Glomerular visceral epithelial cell (primary cell): Measurements from ENCODE around the gene SRSF4.
"Not testable (repeated sequence)": the region's sequence is repeated elsewhere in the genome, so short reads cannot be mapped to it uniquely, and the experiment has no call there.

Experiments used
- DNase-seq: peaks from one replicate; pipeline ENCODE4 v3.0.0-alpha.2; 2016; ENCODE audit errors: extremely low spot score

Gene SRSF4

DNA sequence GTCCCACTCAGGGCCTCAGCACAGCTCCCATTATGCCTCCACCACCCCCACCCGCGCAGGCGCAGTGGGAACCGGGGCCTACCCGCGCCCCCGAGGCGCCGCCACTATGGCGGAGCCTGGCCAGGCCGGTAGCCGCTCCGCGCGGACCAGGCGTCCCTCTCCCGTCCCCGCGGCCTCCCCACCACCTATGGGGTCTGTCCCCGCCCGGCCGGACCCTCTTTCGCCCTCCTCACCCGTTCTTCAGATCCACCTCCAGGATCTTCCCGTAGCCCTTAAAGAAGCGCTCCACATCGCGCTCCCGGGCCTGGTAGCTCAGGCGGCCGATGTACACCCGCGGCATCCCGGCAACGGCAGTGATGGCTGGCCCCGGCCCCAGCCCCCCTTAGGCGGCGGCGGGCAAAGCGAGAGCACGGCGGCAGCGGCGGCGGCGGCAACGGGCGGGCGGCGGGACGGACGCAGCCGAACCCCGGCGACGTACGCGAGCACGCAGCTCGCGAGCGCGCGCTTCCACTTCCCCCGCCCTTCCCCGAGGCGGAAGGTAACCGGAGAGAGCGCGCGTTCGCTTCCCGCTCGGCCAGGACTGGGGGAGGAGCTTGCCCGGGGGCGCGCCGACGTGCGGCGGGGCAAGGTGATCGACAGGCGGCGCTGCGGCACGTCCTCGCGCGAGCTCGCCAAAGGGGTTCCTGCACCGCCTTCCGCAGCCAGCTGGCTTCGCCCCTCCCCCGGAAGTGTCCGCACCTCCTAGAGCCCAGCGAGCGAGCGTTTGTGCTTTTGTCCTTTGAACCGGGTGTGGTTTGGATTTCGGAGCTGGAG, at the start of gene SRSF4:
Gene SRSF4, minus strand, starts transcription at position 488 of the 813 bp plus-strand sequence. Its CDS starts 148 bp downstream, at position 340.
- DNase-seq: peak; percentile 99

DNA sequence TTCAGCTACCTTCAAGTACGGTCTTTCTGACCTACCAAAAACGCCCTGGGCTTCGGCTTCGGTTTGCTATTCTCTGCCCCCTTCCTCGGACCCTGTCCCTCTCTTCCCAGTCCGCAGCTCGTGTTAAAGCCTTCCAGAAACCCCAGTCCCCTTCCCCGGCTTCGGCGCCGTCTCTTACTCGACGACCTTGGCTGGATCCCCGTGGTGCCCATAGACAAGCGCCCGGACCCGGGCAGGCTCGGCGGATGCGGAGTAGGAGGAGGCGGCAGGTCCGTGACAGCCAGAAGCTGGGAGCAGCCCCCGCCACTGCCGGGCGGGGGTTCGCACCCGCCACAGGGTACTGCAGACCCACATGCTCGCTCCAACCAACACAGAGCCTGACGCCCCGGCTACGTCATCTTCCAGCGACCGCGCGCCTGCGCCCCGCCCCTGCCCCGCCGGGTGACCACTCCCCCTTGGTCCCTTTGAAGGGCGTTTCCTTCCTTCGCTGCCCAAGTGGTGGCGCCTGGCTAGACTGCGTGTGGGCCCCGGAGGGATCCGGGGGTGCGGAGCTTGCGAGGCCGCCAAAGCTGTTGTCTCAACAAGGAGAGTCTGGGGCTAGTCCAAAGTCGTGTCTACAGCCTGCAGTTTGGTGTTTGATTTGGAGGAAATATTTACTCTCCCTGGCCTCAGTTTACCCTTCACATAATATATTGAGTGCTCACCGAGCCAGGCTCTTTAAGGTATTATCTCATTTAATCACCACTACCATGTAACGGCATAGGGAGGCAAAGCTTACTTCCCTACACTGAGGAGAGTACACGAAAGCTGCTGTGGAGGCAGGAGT, 49.1 kb upstream of the SRSF4 start, which contains the start of gene MECR:
Gene MECR, minus strand, starts transcription at position 382 of the 826 bp plus-strand sequence. Its CDS starts 28 bp downstream, at position 354.
- DNase-seq: peak; percentile 91

DNA sequence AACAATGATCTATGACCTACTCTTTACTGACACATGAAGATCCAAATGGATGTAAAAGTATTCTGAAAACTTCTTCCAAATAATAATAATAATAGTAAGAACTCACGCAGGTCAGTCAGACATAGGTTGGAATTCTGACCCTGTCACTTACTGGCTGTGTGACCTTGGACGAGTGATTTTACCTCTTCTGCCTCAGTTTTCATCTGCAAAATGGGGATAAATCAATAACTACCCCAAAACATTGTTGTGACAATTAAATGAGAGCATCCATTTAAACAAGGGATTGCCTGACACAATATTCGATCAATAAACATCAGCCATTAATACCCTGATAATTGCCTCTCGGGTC, 48.5 kb upstream of the SRSF4 start:
- DNase-seq: no peak

DNA sequence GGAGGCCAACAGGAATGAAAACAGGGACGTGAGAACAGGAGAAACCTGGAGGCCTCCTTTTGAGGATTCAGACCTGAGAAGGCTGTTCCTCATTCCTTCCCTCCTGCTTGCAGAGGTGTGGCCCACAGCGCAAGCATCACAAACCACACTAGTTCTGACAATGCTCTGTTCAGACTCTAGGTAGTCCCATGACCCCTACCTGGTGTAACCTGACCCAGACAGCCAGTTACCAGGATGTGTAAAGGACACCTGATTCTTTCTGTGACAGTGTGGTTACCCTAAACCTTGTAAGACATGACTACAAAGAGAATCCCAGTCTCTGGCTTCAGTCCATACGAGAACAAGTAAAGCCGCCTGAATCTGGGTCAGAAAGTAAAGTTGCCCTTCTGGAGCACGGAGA, 45.8 kb upstream of the SRSF4 start:
- DNase-seq: no peak

DNA sequence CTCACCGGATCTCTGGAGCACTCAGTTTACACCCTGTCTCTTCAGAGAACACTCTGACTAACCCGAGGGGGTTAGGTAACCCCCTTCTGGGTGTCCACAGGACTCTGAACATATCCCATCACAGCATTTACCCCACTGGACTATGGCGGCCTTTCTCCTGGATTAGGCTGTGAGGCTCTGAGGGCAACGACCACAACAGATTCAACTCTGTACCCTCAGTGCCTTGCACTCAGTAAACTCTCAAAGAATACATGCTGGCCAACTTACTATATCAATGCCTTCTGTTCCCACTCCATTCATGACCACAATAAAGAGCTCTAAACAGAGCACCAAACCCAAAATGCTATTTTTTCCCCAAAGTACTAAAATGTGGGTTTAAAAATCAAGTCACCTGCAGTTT, 43.7 kb upstream of the SRSF4 start:
- no peak for DNase-seq

DNA sequence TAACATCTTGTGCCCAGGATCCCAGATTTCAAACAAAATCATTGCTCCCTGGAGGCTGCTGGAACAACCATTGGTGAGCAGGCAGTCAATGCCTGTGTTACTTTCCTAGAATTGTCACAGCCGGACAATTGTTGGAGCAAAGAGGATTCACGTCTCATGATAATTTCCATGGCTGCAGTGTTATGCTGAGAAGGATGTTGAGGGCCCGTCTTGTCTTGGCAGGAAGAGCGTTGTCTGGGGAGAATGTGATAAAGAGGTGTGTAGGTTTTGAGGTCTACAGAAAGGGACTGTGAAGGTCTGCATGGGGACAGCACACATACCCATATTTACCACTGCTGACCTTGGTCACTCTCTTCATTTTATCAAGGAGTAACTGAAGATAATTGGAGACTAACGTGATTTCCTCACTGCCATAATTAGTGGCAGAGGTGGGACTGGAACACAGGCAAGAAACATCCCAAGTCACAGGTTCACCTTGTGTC, 42.7 kb upstream of the SRSF4 start:
- DNase-seq: no peak

DNA sequence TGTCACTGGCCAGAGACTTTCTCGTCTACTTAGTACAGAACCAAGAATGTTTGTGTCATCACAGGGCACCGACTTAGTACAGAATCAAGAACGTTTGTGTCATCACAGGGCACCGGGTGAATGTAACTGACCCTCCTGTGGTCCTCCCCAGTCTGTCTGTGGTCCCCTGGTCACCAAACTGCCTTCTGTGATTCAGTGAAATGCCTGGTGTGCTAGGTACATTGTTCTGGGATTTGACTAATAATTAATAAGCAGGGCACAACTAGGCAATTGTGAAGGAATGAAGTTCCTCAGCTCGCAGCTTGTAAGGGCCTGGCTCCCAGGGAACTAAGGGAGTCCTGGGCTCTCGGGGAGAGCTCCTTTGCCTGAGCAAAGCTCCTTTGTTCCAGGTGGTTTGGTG, 41.8 kb upstream of the SRSF4 start:
- DNase-seq: no peak

DNA sequence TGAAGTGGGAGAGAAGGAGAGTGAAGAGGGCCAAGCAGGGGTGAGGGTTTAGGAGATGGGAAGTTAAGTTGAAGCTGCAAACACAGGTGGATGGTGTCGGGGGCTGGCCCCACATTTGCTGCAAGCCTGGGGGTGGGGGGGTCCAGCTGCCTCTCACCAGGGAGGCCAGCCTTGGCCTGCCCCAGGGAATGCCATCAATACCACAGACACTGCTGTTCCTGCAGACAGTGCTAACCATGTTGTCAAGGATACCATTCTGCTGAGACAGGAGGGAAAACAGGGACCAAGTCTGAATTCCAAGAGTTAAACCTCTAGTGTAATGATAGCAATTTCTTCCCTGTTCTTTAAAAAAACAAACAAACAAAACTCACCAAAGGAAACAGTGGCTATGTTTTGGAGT, 41.0 kb upstream of the SRSF4 start:
- DNase-seq: no peak

DNA sequence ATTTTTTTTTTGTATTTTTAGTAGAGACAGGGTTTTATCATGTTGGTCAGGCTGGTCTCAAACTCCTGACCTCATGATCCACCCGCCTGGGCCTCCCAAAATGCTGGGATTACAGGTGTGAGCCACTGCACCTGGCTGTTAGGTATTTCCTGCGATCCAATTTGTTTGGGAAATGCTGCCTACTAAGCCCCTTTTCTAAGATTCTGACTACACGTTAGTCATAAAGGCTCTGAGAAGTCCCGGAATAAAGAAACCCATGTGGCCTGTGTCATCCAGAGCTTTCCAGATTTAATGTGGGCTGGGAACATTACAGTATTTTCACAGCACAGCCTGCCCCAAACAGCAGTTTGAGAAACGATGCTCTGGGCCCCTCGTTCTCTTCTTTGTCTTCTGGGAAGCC, 40.6 kb upstream of the SRSF4 start:
- not testable (repeated sequence) for DNase-seq

DNA sequence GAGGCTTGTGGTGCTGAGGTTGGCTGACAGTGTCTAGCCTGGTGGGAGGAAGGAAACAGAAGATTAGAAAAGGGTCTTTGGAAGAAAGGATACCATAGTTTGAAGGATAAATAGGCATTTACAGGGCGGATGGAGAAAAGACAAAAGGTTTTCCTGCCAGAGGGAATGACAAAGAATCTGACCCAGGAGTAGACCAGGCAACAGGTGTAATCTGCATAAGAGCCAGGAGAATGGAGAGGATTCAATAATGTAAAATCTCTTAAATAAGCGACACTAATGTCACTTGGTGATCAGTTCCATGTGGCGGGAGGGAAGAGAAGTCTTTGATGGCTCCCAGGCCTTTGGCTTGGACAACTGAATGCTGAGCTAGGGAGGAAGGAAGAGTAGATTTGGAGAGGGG, 39.6 kb upstream of the SRSF4 start:
- no peak for DNase-seq

DNA sequence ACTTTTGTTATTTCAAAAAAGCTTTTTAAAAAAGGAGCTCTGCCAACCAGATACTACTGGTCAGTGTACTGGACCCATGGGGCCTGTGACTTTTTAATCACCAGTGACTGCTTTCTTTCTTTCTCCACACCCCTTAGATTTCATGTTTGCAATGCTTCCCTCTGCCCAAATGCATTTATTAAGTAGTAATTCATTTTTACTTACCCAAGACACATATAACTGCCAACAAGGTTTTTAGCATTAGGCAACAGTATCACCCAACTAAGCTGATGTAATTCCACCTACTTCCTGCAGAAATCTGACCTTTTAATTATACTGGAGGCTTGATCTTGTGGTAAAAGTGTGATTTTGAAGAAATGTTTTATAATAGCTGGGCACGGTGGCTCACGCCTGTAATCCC, 36.5 kb upstream of the SRSF4 start:
- no peak for DNase-seq

DNA sequence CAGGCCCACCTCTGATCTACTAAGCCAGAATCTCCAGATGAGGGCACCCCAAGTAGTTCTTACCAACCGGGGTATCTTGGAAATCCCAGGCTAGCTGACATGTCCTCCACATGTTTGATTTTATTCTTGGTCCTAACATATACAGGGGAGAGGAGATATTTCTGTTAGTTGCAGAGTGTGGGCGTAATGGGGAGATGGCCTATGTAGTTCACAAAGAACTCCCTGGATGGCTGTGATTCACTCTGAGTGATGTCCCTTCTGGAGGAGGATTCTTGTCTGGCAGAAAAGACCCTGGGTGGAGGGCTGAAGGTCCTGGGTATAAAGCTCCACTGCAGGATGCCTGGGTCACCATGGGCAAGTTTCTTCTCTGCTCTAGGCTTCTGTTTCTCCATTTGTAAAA, 35.9 kb upstream of the SRSF4 start:
- no peak for DNase-seq

DNA sequence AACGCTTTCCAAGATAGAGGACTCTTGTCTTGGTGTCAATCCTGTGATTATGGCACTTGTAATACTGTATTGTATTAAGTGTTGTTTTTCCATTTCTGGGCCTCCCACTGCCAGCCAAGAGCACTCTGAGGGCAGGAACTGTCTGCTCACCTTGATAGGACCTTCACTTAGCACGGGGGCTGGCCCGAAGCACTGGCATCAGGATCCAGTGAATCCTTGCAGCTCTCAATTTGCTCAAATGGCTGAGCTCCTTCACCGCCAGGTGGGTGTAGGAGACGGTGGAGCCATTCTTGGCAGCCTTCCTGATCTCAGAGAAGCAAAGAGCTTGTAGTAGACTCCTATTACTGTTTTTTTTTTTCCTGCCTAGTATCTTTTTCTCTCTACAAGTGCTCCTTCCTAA, 31.4 kb upstream of the SRSF4 start:
- no peak for DNase-seq

DNA sequence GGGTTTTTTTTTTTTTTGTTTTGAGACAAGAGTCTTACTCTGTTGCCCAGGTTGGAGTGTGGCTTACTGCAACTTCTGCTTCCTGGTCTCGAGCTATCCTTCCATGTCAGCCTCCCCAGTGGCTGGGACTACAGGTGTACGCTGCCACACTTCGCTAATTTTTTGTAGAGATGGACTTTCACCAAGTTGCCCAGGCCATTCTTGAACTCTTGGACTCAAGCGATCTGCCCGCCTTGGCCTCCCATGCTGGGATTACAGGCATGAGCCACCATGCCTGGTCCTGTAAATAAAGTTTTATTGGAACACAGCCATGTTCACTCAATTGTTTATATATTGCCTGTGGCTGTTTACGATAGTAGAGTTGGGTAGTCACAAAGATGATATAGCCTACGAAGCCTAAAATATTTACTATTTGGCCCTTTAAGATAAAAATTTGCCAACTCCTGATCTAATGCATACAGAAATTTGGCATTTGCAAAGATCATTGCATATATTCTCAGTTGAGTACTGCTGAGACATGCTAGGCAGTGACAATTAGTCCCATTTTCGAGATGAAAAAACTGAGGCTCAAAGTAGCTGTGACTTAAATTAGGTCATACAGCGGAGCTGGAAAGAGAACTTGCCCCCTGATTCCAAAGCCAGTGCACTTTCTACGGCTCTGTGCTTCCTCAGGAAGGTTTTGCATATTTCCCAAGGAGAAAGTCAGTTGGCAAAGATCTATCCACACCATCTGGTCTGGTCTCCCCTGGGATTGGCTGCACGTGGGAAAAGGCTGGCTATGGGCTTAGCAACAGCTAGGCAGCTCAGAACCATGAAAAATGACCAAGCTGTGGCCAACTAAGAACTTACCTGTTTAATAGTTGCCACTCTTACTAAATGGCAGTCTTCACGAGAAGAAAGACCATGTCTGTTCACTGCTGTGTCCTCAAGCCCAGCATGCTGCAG, 29.7 kb upstream of the SRSF4 start:
- no peak for DNase-seq

DNA sequence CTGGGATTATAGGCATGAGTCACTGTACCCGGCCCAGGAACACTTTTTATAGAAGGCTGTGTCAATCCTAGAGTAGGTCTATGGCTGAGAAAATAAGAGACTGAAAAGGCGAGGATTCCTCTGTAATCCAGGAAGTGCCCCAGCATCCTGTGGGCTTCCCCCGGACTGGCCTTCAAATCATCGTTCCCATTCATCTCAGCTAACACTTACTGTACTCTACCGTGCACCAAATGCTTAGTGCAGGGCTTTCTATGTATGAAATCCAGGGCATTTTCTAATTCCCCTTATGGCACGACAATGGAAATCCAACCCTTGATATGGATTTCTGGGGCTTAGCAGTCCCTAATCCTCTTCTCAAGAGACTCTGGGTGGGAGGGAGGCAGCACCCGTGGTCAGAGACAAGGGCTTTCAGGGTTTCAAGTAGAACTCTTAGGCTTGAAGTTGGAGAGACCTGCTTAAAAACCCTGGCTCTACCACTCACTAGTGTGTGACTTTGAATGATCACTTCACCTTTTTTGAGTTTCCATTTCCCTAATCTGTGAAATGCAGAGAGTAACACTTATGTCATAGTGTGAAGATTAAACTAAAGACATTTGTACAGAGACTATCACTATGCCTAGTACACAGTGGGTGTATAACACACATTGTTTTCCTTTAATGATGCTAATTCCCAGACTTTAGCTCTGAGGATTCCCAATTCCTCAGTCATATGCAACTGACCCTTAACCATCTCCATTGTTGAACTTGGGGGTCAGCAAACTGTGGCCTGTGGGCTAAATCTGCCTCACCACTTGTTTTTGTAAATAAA, 28.8 kb upstream of the SRSF4 start:
- no peak for DNase-seq

DNA sequence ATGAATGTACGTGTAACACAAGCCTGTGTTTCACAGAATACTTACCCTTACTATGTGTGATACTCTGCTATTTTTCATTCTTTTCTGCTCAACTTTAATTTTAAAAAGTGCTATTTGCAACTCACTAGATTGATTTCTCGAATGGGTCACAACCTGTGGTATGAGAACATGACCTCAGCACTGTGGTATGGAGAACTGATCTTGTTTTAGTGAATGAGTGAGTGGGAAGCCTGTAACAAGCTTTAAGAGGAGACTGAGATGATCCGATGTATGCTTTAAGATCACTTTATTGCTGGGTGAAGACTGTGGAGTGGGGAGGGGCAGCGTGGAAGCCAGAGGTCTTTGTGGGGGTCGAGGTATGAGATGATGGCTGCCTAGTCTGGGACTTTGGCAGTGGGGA, 27.5 kb upstream of the SRSF4 start:
- peak; percentile 29 for DNase-seq

DNA sequence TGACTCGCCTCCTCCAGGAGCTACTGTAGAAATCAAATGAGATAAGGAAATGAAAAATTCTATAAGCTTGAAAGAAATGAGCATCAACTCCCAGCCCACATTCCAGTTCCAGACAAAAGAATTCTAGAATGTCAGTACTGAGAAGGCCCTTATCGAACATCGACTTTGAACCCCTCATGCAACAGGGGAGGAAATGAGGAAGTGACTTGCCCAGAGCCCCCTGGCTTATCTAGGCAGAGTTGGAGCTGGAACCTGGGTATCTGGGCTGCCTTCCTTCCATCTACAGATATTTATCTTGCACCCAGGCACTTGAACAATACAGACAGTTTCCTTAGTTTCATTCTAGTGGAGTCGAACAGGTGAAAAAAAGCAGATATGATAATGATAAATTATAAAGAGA, 26.7 kb upstream of the SRSF4 start:
- DNase-seq: no peak

DNA sequence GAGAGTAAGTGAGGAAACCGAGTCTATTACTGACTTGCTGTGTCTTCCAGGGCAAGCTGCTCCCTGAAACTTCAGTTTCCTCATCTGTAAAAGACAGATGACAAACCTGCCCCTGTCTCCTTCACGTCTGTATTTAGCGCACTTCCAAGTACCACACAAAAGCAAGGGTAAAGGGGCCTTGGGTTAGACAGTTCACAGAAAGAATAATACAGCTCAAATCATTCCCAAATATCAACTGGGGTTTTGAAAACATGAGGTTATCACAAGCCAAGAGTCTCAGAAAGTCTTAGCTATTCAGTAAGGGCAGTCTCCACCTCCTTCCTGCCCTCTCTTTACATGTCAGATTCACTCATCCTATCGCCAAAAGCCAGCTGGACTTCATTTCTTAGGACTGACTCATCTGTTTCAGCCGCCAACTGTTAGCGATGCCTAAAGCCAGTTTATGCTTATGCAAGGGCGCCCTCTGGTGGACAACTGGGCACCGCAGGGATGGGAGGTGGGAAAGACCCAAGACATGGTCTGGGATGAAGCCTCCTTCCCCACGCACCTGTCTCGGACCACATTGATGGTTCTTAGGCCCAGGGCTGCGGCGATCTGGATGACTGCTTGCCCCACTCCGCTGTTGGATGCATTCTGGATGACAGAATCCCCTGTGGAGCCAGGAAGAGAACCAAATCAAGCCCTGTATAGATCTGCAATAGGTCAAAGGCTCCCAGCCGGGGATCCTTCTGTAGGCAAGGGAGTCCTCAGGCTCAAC, 21.1 kb upstream of the SRSF4 start:
- peak; percentile 95 for DNase-seq

DNA sequence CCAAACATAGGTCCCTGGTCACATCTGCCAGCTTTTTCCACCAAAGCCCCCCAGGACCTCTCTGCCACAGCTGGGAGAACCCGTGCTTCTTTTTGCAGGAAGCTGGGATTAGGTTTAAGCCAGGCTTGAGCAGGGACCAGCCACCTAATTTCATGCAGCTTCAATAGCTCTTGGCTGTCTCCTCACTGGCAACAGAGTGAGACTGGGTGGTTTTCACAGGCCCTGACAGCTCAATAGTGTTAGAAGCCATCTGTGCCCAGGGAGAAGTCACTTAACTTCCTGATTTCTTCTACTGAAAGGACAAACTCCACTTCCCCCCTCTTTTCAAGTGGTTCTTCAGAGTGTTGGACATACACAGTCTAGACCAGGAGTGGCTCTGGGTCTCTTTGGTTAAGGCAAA, 20.4 kb upstream of the SRSF4 start:
- DNase-seq: no peak

DNA sequence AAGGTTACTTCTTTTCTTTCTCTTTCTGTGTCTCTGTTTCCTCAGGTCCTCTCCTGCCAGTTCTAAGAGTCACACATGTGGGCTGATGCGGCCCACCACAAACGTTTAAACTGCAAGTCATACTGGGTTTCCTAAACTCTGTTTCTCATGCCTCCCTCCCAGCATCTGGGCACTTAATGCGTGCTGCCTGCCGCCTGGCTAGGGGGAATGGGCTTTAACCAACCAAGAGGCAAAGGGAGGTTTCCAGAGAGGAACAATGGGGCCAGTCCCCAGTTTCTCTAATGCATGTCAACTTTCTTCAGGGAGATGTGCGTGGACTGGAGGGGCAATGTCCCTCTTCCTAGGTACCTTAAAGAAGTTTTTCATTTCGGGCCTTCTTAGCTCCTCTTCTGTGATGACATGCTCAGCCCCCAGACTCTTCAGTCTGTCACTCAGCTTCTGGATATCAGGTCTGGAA, 19.9 kb upstream of the SRSF4 start:
- DNase-seq: no peak
